ENCODE measurements around the gene FANCF. TPM values are rescaled to one million over a fixed set of nuclear protein-coding genes. Genes with fewer than 3 reads are reported as not detected.

The FANCF gene
- polyA plus RNA-seq, 1 experiment, result 4.0 TPM

GRCh38 chr11:22634897-22635629 is 9.4 kb upstream of the FANCF start:
- Histone ChIP-seq H3K4me3 (ENCODE audit: low read depth, low read length) (no peak overlapping the region), H3K36me3 (ENCODE audit: control insufficient read depth, insufficient read depth, low read length) (no peaks in the 10 kb centered on the region), H3K27me3 (ENCODE audit: control insufficient read depth, insufficient read depth, low read length) (no peaks in the 10 kb centered on the region)
- DNase-seq (ENCODE audit: low read depth), result no peak
- TF ChIP-seq CTCF (IDR thresholded peaks at IDR 0.05; ENCODE audit: insufficient read depth, low read depth, low read length), result no peak
- ChIA-PET CTCF (interaction anchor here (1.8 kb wide), 1 partner anchor 12 kb away, joined by 4 read pairs; no protein-coding TSS in a partner anchor), POLR2A (no interaction called here)

GRCh38 chr11:22633354-22633902 is 7.8 kb upstream of the FANCF start:
- 0 out of 2 replicates have a peak, but pooled peaks have one; percentile 5 for TF ChIP-seq CTCF (IDR thresholded peaks at IDR 0.05; ENCODE audit: insufficient read depth, low read depth, low read length)
- Histone ChIP-seq H3K4me3 (ENCODE audit: low read depth, low read length) (no peak overlapping the region), H3K36me3 (ENCODE audit: control insufficient read depth, insufficient read depth, low read length) (no peaks in the 10 kb centered on the region), H3K27me3 (ENCODE audit: control insufficient read depth, insufficient read depth, low read length) (no peaks in the 10 kb centered on the region)
- CTCF ChIA-PET, result interaction anchor here (1.8 kb wide), 1 partner anchor 10 kb away, joined by 4 read pairs; no protein-coding TSS in a partner anchor
- POLR2A ChIA-PET, result no interaction called here
- DNase-seq (ENCODE audit: low read depth), result no peak

DNA sequence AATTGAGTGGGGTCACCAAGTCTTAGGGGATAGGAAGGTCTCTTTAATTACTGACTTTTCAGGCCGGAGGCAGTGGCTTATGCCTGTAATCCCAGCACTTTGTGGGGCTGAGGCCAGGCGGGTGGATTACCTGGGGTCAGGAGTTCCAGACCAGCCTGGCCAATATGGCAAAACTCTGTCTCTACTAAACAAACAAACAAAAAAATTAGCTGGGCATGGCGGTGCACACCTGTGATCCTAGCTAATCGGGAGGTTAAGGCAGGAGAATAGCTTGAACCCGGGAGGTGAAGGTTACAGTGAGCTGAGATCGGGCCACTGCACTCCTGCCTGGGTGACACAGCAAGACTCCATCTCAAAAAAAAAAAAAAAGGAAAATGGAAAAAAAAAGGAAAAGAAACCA is 1.8 kb upstream of the FANCF start:
- Histone ChIP-seq H3K27me3 (ENCODE audit: control insufficient read depth, insufficient read depth, low read length) (no peaks in the 10 kb centered on the region), H3K4me3 (ENCODE audit: low read depth, low read length) (no peak overlapping the region), H3K36me3 (ENCODE audit: control insufficient read depth, insufficient read depth, low read length) (no peaks in the 10 kb centered on the region)
- DNase-seq (ENCODE audit: low read depth), result no peak
- POLR2A ChIA-PET, result no interaction called here
- no peak for TF ChIP-seq CTCF (IDR thresholded peaks at IDR 0.05; ENCODE audit: insufficient read depth, low read depth, low read length)
- CTCF ChIA-PET, result no interaction called here

DNA sequence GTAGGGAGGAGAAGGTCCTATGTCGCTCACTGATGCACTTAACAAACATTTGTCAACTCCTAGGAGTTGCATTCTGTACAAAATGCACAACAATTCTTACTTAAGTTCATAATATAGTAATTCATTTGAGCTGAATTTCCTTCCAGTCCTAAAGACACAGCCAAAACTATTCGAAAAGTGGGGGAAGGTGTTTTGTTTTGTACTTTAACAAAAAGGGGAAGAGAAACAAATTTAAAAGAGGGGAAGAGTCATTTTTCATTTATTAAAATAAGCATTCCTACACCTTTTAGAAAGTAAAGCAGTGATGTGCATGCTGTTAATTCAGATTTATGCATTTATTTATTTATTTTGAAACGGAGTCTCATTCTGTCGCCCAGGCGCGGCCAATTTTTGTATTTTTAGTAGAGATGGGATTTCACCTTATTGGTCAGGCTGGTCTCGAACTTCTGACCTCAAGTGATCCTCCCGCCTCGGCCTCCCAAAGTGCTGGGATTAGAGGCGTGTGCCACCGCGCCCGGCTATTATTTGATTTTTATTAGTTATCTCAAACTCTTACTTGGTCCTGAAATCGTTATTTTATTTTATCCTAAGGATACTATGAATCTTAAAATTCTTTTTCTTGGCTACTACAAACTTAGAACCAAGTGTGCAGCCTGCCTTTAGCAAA is 1.1 kb upstream of the FANCF start:
- H3K27me3 ChIP-seq (ENCODE audit: control insufficient read depth, insufficient read depth, low read length), result no peaks in the 10 kb centered on the region
- ChIA-PET CTCF (no interaction called here), POLR2A (no interaction called here)
- H3K36me3 ChIP-seq (ENCODE audit: control insufficient read depth, insufficient read depth, low read length), result no peaks in the 10 kb centered on the region
- no peak for TF ChIP-seq CTCF (IDR thresholded peaks at IDR 0.05; ENCODE audit: insufficient read depth, low read depth, low read length)
- DNase-seq (ENCODE audit: low read depth), result no peak
- H3K4me3 ChIP-seq (ENCODE audit: low read depth, low read length), result no peak overlapping the region

GRCh38 chr11:22624742-22625447 is 728 bp downstream of the FANCF start:
- no peaks in the 10 kb centered on the region for H3K36me3 ChIP-seq (ENCODE audit: control insufficient read depth, insufficient read depth, low read length)
- TF ChIP-seq CTCF (IDR thresholded peaks at IDR 0.05; ENCODE audit: insufficient read depth, low read depth, low read length), result peak; percentile 62
- H3K27me3 ChIP-seq (ENCODE audit: control insufficient read depth, insufficient read depth, low read length), result no peaks in the 10 kb centered on the region
- peak; percentile 4 for DNase-seq (ENCODE audit: low read depth)
- ChIA-PET CTCF (no interaction called here), POLR2A (no interaction called here)
- peak overlapping the region; percentile 71 for H3K4me3 ChIP-seq (ENCODE audit: low read depth, low read length)
